GM18511 (cell line): ENCODE measurements around the gene CRYL1.
A peak's percentile ranks its signal among the peaks of the same experiment; 100 is the strongest.

Experiments used
- ATAC-seq: cut with Tn5 transposase; IDR thresholded peaks from one replicate; pipeline ENCODE4 v1.9.1; 2021; ENCODE audit warnings: mild to moderate bottlenecking, moderate library complexity; ENCODE audit not compliant: unreplicated experiment

The CRYL1 gene, protein sequence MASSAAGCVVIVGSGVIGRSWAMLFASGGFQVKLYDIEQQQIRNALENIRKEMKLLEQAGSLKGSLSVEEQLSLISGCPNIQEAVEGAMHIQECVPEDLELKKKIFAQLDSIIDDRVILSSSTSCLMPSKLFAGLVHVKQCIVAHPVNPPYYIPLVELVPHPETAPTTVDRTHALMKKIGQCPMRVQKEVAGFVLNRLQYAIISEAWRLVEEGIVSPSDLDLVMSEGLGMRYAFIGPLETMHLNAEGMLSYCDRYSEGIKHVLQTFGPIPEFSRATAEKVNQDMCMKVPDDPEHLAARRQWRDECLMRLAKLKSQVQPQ

DNA sequence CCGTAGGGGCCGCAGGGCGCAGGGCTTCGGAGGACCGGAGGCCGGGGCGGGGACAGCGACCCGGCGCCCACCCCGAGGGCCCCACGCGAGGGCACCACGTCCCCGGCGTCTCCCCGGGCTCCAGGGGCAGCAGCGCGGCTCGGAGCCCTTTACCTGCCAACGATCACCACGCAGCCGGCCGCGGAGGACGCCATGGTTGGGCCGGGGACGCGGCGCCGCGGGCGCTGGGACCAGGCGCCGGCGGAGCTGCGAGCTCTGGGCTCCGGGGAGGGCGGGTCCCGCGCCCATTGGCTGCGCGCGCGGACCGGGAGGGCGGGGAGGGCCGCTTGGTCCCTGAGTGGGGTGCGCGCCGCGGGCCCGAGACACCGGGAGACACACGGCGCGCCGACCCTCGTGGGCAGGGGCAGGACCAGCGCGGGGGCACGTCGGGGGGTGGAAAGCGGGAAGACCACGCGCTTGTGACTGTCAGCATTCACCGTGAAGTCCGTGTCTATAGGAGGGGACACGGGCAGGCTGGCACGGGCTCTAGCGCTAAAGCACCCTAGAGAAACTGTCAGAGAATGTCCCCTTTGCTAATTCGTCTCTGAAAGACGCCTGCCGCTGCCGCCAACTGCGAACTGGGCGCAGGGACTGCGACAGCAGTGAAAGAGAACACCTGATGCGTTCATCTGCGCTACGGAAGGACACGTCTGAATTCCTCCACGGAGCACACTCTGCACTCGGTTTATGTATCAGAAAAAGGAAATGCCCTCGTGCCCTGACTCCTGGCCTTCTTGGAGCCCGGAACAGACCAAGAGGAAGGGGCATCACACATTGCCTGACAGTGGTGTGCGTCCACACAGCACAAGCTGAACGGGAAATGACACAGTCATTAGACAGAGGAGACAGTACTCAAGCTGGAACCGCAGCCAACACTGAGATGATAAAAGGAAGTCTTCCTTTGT, at the start of gene CRYL1:
CRYL1 (minus strand) TSS at position 257 of the 944 bp plus-strand sequence; CDS start at position 194, 63 bp downstream.
- peak; percentile 74 for ATAC-seq

DNA sequence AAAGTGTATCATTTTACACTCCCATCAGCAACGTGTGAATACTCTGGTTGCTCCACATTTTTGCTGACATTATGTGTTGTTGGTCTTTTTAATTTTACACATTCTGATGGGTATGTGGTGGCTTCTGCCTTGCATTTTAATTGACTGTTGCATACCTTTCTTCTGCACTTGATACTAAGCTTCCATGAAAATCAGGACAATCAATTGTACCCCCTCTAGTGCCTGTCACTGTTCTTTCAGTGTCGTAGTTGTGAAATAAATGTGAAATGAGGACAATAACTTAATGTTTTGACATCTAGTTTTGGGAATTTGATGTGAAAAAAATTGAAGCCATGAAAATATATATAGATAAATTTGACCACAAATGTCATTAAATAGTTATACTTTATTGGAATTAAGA, 48.0 kb upstream of the CRYL1 start:
- ATAC-seq, result no peak

DNA sequence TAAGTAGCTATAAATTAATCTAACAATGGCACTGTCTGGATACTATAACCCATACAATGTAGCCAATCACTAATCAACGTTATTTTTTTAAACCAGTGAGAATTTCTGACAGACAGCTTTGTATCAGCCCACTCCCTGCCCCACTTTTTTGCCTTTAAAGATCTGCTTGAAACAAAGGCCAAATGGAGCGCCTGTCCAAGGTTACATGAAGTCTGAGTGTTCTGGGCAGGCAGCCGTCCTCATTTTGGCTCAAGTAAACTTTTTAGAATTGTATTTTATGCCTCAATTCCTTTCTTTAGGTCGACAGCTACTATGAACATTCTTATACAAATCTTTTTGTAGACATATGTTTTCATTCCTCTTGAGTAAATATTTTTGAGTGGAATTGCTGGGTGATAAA, 47.5 kb upstream of the CRYL1 start:
- ATAC-seq, result no peak

DNA sequence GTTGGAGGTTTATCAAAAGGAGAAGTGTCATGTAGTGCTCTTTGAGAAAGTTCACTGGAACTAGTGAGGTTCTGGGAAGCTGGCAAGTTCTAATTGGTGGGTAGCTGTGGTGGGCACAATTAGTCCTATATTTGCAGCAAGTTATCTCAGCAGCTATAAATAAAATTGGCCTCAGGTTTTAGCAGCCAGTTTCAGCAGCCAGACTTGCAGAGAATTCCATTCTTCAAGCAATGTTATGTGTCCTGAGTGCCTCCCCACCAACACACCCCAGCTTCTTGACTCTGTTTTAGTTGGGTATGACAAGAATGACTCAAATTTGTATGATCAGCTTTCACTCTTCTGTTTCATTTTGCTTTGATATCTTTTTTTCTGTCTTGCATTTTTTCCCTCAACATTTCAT, 46.0 kb upstream of the CRYL1 start:
- ATAC-seq, result no peak

DNA sequence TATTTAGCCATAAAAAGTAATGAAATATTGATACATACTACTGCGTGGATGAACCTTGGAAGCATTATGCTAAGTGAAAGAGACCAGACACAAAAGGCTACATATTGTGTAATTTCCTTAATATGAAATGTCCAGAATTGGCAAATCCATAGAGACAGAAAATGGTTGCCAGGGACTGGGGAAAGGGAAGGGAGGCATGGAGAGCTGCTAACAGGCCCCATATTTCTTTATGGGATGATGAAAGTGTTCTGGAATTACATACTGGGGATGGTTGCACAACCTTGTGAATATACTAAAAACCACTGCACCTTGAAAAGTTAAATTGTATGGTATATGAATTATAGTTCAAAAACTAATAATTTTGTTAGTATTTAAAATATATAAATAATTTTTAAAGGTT, 44.9 kb upstream of the CRYL1 start:
- ATAC-seq, result no peak

DNA sequence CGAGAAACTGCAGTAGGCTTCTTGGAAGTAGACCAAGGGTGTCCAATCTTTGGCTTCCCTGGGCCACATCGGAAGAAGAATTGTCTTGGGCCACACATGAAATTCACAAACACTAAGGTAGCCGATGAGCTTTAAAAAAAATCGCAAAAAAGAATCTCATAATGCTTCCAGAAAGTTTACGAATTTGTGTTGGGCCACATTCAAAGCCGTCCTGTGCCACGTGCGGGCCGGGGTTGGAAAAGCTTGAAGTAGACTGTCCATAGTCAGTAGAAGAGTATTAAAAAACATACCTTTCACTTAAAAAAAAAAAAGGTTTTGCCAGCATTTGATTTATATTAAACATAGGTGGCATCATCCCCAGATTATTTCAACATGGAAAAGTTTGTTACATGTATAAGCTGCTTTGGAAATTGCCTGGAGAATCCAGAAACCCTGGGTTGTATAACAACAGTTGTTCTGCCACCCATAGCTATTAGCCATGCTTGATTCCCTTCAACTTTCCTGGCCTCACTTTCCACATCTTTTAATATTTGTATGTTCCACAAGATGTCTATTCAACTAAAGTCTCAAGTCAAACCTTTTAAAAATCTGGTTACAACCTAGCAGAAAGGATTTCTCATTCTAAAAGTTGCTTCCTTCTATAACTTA, 42.3 kb upstream of the CRYL1 start:
- no peak for ATAC-seq

DNA sequence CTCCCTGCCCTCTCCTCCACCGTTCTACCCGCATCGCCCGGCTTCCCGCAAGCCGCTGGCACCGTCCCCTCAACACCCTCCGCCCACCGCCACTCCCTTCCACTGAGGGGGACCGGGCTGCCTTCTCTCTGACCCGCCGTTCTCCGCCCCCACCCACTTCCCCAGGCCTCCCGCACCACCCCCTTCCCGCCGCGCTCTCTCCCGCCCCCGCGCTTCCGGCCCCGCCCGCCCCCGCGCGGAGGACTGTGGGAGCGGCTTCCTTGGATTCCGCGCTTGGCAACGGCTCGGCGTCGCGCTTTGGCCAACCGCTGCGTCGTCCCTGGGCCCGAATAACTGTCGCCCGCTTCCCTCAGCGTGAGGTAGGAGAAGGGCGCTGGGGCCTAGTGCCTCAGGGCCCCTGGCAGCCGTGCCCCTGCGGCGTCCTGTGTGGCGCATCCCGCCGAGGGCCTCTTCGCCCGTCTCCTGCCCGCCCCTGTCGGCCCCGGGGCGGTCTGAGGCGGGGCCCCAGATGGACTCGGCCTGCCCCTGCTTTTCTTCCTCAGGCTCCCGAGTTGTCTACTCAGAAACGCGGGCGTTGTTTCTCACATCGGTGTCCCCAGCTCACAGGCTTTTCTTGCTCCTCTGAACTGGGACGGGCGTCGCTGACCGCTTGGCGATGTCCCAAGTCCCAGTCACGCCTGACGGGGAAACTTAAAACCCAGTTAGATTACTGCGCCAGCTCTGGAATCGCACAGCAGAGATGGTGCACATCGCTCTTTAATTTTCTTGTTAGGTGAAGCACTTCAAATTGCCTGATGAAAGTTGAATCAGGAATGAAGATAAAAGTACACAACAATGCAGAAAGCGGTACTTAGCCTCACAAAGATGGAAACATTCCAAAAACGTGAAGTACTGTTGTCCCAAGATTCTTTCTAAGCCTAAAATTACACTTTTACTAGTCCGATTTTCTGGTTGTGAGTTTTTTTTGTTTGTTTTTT, 41.5 kb upstream of the CRYL1 start, which contains the start of gene IFT88:
IFT88 (plus strand) TSS at position 260 of the 977 bp plus-strand sequence. CDS start 7,229 bp downstream, outside the sequence.
- ATAC-seq, result peak; percentile 87

DNA sequence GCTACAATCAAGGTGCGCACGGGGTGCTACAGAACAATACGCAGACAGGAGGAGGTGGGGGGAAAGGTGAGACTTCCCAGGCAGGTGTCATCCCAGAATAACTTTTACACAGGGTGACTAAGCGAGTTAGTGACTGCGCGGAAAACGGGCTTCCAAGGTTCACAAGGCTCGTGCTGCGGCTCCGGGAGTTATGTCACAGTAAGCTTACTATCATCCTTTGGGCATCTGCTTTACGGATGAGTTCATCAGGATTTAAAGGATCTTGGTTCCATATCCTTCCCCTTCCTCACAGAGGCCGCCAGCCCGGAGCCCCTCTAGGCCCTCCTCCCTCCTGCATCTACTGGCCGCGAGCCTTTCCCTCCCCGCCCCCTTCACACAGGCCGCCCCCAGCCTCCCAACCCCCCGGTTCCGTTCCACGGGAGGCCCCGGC, 40.8 kb upstream of the CRYL1 start:
- no peak for ATAC-seq

DNA sequence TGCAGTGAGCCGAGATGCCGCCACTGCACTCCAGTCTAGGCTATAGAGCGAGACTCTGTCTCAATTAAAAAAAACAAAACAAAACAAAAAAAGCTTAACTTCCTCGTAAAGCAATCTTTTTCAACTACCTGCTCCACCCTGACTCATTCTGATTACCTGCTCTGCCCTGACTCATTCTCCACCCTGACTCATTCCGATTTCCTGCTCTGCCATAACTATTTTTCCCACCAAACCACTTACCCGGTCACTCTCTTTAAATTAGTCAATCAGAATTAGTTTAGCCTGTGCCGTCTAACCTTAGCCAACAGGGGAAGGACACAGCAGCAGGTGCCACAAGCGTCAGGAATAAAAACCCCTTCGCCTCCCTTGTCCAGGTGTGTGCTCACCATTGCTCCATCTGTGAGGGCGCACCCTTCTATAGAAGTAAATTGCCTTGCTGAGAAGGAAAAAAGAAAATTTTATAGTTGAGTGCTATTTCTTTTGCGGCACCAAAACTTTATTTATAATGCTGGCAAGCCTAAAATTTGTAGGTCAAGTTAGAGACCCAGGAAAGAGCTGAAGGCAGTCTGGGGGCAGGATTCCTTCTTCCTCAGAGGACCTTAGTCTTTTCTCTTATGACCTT, 39.6 kb upstream of the CRYL1 start:
- ATAC-seq, result no peak

DNA sequence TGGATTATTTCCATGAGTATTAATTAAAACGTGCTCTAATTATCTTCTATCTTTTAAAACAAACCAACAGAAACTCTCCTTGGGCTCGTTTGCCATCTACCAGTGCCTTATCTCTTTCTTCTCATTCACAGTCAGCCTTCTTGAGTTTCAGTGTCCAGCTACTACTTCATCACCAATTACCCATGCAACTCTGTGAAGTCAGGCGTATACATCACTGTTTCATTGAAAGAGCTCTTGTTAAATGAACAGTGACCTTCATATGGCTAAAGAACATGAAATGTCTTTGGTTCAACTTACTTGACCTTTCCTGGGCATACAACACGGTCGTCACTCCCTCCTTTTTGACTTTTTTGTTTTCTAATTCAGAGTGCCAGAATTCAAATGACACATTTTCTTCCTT, 36.1 kb upstream of the CRYL1 start:
- no peak for ATAC-seq

DNA sequence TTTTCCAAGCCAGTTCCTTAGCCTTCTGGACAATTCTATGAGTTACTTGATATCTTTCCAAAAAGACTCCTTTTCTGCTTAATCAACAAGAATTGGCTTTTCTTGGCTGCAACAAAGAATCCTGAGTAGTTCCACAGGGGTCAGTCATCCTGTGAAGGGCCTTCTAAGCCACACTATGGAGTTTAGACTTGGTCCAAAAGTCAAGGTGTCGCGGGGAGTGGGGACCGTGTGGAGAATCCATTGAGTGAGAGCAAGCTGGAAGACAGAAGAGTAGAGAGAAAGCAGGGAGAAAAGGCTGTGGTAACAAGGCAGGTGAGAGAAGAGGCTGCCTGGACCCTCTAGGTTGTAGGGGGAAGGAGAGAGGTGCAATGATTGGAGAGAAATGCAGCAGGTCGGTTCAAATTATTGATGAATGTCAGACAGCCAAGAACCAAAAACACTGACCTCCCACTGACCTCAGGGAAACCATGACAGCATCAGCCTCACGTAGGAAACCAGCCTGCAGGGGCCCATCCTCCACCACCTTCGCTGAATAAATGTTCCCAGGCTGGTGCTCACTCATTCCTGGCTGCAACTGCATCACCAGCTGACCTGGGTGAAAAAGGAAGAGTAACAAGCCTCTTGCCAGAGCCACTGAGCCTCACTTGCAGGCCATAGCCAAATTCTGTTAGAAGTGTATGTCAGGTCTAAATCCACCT, 34.2 kb upstream of the CRYL1 start:
- ATAC-seq, result no peak

DNA sequence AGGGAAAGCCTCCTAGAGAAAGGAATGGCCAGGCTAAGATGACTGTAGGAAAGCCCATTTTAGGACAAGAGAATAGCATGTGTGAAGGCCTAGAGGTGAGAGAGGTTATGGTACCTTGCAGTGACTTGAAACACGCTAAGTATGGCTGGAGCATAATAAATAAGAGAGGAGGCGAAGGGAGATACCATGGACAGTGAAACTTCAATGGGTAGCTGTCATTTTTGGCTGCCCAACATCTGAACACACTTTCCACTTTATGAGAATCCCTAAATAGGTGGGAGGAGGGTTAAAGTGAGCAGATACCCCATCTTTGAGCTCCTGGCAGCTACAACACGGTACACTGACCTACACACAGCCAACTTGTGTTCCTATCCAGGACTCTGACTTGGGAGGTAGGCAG, 33.3 kb upstream of the CRYL1 start:
- no peak for ATAC-seq

DNA sequence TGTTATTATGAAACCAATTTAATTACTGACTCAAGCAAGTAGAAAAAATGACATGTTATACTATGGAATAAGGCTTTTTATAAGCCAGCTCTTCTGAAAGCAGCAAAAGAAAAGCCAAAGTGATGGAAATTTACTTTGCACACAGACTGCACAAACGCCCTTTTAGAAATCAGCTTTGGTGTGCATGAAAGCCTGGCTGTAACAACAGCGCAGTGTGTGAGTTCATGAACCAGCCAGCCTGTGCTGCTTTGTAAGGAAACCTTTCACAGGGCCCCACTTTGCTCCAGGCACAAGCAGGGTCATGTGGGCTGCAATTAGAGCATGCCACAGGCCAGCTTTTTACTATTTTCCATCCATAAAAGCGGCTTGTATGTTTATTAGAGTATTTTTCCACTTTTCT, 27.7 kb upstream of the CRYL1 start:
- ATAC-seq, result no peak

DNA sequence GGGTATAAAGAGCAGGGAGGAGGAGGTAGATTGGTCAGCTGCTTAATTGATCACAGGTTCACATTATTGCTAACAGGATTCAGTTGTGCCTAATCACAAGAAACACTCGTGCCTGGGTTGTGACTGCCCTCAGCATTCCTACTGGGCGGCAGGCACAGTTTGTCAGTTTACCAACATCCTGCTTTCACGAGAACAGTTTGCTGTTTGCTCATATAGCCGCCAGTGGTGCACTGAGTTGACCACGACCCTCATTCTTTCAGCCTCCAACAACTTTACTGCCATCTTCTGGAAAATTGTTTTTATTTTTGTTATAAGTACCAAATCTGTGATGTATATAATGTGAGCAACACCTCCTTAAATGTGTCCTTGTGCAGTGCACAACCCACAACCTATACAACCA, 25.1 kb upstream of the CRYL1 start:
- ATAC-seq, result no peak

DNA sequence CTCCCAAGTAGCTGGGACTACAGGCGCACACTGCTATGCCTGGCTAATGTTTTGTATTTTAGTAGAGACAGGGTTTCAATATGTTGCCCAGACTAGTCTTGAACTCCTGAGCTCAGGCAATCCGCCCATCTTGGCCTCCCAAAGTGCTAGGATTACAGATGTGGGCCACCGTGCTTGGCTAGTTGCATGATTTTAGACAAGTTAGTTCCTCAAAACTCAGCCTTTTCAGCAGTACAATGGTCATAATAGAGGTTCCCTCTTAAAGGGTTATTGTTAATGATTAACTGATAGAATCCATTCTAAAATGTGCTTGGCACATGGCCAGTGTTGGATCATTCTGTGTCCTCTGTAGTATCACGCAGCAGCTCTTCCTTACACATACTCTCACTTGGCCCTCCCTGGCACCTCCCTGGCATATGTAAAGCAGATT, 21.8 kb upstream of the CRYL1 start:
- no peak for ATAC-seq

DNA sequence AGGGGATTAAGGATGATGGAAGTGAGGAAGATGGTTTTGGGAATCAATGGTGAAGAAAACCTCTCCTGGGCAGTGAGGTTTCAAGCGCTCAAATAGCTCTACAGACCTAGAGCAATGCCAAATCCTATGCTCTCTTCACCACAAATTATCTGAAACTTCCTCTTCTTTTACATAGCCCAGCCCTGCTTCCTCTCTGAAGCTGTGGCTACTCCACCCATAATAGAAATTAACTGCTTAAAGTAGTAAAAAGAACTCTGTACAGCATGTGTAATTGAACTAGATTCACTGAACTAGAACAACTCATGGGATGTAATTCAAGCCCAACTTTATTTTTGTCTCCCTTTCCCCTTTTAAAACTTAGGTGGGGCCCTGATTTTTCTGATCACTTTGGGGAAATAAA, 20.9 kb upstream of the CRYL1 start:
- ATAC-seq, result peak; percentile 68

DNA sequence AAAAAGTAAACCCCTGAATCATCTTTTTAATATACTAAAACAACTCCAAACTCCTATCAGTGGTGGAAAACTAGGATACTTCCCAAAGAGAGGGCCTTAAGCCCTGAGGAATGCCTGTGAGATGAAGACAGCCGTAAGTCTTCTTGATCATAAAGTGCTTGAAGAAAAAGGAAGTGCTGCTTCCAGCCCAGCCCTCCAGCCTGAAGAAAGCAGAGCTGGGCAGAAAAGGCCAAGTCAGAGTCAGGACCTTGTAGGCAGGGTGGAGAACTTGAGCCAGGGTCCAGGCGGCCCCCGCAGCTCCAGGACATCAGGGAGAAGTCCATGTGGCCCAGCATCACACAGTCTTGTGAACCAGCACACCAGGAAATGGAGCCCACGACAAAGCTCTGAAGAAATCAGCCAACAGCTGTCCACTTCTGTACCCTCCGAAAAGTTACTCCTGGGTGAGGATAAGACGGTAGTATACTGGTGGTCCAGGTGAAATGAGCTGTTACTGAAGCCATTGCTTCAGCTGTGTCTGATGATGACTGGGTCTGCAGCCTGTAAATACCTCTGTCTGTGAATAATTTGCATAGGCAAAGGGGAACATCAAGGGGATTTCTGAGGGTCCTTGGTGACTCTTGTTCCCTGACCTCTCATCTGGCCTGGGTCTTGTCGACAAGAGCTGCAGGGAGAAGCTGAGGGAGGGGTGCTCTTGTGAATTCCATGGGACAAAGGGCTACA, 18.7 kb upstream of the CRYL1 start:
- ATAC-seq, result no peak

DNA sequence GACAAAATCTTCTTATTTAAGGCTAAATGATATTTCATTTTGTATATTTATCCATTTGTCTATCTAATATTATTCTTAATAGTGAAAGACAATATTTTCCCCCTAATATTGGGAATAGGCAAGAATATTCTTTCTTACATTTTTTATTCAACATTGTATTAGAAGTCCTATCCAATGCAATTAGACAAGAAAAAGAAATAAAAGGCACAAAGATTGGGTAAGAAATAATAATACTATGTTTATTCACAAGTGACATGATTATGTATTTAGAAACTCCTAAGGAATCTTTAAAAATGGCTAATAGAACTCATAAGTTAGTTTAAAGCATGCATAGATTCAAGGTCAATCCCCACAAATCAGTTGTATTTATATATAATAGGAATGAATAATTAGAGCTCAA, 11.3 kb upstream of the CRYL1 start:
- no peak for ATAC-seq
